HG03103 (cell line): ENCODE results near the gene FAM110D.

Source experiments
- ATAC-seq: cut with Tn5 transposase; IDR thresholded peaks from one replicate; pipeline ENCODE4 v1.9.1; 2021; ENCODE audit warnings: low read depth; ENCODE audit not compliant: unreplicated experiment

The FAM110D gene

DNA sequence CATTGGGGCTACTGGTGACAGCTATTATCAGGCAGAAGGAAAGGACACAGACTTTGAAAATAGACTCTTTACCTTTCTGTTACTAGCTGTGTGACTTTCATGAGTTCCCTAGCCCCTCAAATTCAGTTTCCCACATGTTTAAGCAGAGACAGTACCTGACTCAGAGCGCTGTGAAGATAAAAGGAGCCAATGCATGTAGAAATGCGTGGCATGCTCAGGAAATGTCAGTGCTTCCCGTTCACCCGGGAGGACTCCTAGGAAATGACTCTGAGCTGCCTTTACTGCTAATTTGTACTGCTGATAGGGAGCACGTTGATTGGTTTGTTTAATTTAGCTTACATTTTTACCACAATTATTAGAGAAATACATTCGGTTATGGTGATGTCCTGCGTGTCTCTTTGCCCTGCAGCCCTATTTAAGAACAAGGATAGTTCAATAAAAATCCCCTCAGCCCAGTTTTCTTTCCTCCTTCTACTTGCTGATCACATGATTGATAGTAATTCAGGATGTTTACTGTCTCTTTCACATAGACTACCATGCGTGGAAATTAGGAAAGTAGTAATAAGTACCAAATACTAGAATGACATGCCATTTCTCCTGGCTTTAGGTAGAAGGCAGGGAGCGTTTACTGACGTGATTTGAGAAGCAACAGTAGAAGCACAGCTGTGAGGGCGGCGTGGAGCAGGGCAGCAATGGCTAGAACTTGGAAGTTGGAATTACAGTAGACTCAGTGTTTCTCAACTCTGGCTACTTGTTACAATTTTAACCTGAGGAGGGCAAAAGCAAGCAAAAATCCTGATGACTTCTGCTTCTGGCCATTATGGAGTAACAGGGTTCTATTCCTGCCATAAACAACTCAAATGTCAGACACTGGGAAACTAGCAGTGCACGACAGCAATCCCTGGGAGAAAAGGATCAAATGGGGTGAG is 31.4 kb upstream of the FAM110D start:
- ATAC-seq: no peak

DNA sequence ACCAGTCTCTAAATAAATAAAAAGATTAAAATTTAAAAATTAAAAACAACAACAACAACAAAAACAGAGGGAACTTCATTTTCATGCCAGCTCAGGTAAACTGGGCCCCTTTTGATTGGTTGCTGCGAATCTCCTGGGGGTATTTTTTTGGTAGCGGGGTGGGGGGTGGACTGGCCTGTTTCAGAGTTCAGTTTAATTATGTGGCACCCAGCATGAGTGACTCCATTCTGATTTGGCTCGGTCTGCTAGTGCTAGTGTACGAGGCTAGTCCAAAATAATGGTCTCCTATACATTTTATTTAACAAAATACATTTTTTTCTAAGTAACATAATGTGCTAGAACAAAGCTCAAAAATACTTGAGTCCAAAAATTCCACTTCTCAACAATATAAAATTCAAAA is 29.1 kb upstream of the FAM110D start:
- ATAC-seq: no peak

DNA sequence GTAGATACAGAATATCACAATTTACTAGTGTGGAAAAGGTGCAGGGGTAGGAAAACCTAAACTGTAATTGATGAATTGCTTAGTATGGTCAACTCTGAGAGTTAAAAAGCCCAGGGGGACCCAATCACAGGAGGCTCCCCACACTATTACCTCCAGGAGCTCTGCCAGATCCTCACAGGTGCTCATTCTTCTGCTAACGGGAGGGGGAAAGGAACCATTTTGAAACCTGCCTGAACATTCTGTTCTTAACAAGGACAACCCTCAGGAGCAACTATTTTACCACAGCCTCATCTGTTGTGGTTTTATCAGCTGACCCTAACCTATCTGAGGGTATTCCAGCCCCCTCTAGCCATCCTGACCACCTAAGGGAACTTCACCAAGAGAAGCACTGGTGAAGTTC is 28.2 kb upstream of the FAM110D start:
- no peak for ATAC-seq

DNA sequence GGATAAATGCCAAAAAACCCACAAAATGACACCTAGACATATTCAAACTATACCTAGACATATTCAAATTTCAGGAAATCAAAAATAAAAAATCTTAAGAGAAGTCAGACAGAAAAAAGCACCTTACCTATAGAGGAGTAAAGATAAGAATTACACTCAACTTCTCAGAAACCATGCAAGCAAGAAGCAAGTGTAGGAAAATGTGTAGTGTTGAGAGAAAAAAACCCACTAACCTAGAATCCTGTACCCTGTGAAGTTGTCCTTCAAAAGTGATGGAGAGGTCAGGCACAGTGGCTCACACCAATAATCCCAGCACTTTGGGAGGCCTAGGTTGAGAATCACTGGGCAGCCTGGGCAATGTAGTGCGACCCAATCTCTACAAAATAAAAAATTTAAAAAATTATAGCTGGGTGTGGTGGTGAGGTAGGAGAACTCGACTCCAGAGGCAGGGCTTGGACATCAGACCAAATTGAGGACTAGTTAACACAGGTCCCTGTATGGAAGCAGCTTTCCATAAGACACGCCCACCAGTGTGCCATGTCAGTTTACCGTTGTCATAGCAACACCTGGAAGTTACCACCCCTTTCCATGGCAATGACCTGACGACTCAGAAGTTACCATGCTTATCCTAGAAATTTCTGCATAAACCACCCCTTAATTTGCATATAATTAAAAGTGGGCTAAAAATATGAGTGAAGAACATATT is 26.6 kb upstream of the FAM110D start:
- no peak for ATAC-seq

DNA sequence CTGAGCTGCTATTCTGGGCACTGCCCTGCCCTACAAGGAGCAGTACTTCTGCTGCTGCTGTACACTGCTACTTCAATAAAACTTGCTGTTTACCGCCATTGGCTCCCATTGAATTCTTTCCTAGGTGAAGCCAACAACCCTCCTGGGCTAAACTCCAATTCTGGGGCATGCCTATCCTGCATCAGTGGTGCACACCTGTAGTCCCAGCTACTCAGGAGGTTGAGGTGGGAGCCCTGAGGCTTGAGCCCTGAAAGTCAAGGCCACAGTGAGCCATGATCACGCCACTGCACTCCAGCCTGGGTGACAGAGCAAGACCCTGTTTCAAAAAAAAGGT is 26.1 kb upstream of the FAM110D start:
- no peak for ATAC-seq

DNA sequence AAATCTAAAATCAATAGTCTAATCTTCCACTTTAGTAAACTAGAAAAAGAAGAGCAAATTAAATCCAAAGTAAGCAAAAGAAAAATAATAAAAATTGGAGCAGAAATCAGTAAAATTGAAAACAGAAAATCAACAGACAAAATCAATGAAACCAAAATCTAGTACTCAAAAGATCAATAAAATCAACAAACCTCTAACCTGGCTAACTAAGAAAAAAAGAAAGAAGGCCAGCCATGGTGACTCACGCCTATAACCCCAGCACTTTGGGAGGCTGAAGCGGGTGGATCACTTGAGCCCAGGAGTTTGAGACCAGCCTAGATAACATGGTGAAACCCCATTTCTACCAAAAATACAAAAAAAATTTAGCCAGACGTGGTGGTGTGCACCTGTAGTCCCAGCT is 24.4 kb upstream of the FAM110D start:
- ATAC-seq: no peak

DNA sequence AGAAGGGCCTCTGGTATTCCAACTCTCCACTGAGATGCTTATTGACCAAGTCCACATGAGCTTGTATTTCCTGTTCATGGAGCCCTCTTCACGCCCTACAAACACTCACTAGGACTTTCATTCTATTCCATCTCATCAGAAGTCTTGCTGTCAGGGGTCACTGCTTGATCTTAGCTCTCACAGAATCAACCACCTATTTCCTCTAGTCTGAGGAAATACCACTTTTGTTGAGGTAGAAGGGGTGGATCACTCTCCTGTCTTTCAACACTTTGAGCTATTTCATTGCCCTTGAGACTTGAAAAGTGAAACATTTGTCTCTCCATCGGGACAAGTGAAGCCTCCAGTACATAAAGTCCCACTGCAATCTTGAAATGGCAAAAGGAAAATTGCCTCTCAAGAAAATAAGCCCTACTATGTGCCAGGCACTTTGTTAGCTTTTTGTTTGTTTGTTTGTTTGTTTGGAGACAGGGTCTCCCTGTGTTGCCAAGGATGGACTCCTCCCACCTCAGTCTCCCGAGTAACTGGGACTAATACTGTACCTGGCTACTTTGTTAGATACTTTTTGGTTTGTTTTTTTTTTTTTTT is 19.8 kb upstream of the FAM110D start:
- no peak for ATAC-seq

DNA sequence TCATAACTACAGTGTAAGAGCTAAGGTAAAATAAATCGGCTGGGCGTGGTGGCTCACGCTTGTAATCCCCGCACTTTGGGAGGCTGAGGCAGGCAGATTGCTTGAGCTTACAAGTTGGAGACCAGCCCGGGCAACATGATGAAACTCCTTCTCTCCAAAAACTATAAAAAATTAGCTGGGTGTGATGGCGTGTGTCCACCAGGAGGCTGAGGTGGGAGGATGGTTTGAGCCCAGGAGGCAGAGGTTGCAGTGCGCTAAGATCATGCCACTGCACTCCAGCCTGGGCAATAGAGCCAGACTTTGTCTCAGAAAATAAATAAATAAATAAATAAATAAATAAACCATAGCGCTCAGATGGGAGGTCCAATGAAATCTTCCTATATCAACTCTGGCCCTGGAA is 16.7 kb upstream of the FAM110D start:
- no peak for ATAC-seq

DNA sequence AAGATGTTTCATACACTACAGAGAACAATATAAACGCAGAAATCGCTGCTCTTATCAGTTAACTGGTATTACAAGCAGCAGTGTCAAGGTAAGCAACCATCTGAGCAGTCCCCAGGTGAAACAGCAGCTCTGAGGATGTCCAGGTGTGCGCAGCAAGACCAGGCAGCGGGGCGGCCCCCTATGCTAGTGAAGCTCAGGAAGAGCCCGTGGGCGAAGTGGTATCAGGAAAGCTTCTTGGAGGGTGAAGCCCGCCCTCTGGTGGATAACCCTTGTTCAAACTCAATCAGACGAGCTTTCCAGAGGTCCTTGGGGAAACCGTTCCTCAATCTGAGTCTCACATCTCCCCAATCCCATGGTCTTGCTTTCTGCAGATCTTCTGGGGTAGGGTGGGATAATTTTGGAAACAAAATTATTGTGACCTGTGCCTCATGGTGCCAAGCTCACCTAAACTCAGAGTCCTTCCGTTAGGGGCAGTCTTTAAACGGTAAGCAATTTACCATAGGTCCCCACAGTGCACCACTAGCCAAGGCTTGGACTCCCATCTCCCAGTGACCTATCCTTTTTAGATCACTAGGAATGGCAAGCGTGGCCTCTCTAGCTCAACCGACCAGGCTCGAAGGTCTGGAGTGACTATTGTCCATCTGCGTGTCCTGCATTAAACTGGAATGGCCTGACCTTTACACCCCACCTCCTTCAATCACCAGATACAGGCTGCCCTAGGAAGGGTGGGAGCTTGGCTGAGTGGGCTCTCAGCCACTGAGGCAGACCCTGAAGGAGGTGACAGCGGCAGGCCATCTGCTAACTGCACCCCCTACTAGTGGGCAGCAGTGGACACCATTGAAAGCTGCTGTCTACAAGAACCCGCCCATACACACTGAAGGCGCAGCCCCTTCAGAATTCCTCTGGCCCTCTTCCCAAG is 13.6 kb upstream of the FAM110D start:
- ATAC-seq: no peak

DNA sequence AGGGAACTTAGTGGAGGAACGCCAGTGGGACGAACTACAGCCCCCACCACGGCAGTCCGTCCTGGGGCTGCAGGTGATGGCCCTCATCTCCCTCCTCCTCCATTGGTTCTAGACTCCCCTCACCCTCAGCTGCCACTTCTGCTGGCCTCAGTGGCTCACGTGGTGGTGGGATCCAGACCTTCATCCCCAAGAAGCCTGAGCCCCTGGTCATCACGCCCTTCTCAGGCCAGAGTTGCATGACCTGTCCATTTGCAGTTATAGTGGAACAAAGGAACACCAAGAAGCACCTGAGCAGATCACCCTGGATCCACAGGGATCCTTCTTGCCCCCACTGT is 13.0 kb upstream of the FAM110D start:
- no peak for ATAC-seq

DNA sequence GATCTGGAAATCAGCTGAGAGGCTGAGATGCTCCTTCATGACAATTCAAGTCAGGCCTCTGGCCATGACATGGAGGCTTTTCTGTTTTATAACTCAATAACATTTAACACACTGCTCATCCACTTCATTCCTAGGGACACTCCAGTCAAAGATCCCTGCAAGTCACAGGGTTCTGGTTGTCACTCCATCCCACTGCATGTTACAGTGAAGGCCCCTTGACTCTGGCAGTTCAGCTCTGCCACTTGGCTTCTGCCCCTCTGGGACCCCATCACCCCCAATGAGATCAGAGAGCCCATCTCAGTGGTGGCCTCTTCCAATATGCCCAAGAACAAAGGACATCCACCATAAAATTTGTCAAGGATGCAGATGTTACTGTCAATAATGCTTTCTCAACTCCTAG is 10.0 kb upstream of the FAM110D start:
- ATAC-seq: no peak

DNA sequence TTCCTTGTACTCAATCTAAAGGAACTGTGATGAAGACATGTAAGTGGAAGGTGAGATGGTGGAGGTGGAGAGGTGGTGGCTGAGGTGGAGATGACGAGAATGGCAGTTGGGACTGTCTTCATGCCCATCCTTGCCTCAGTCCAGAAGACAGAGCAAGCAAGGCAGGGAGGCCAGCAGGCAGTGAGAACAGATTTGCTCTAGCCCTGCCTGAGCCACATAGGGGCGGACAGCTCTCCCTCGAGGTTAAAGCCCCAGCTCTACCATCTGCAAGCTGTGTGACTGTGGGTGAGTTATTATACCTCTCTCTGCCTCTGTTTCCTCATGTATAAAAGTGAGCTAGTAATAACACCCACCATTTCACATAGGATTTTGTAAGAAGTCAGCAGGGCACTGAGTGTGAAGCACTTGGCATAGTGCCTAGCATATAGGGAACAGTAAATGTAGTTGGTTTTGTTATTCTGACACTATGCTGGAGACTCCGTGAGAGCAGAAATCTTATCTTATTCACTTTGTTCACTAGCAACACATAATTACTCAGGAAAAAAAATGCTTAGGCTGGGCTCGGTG is 4.8 kb upstream of the FAM110D start:
- no peak for ATAC-seq

DNA sequence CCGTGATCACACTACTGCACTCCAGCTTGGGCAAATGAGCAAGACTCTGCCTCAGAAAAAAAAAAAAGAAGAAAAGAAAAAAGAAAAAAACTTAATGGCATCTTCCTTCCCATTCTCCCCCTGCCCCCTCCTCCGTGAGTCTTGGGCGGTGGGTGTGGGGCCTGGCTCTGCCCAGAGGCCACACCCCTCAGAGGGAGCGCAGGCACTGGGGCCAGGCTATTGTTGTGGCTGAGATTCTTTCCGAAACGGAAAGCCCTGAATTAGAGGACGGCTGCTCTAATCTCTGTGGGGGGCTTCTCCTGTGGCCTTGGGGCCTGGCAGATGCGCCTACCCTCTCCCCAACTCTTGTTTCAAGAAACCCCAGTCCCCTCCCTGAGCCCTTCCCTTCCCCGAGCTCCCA is 4.1 kb upstream of the FAM110D start:
- ATAC-seq: no peak

DNA sequence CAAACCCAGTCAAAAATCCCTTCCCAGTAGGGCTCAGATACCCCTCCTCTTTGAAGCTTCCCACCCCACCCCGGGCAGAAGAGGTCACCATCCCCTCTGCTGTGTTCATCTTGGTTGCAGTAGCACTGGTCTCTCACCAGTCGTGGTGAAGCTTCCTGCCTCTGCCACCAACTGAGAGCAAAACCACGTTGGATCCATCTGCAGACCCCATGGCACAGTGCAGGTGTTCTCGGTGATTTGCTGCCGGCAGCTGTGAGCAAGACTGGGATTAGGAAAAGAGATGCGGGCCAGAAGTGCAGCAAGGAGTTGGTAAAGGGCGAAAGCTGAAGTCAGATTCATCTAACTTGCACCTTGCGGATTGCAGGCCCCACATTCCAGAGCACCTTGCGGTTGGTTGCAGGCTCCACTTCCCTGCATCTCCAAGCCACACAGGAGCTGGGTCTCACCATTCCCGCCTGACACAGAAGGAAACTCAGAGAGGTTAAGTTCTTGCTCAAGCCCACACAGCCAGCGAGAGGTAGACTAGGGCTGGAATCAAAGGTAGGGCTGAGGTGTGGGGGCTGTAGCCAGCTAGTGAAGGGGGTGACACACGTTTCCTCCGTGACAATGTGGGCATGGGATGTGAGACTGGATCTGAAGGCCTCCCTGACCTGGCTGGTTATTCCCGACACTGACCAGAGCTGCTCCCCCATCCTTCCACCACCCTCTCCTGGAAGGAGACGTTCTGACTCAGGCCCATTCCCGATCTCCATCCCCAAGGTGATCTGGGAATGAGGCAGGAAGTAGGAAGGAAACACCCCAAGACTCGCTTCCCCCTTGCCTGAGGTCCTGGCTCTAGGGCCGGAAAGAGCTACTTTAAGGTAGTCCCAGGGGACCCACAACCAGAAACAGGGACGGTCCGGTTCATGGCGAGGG is 3.3 kb upstream of the FAM110D start:
- ATAC-seq: no peak

DNA sequence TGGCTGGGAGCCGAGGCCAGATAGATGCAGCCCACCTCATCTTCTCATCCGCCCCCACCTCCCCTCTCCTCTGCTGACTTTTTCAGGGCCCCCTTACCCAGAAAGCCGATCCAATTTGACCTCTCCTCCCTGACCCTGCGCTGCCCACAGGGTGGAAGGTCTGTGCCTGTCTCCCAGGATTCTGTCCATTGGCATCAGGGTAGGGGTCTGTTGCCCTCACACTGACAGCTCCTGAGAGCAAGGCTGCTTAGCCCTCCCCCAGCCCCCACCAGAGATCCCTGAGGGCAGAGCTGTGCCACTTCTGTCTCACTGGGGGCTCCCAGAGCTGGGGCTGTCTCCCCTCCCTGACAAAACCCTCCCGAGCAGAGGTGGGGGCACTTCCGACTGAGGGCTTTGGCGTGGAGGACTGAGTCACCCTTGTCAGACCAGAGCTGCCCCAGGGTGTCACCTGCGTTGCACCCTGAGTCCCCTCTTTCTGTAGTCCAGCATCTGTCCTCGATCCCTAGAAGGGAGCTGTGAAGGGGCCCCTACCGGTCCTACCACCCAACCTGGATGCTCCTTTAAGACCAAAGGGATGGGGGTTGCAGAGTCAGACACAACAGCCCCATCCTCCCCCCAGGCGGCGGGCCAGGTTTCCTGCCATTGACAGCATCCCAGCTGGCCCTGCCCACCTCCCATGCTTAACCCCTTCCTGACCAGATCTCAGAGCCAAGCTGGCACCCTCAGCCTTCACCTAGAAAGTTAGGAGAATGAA is 2.4 kb upstream of the FAM110D start:
- no peak for ATAC-seq

DNA sequence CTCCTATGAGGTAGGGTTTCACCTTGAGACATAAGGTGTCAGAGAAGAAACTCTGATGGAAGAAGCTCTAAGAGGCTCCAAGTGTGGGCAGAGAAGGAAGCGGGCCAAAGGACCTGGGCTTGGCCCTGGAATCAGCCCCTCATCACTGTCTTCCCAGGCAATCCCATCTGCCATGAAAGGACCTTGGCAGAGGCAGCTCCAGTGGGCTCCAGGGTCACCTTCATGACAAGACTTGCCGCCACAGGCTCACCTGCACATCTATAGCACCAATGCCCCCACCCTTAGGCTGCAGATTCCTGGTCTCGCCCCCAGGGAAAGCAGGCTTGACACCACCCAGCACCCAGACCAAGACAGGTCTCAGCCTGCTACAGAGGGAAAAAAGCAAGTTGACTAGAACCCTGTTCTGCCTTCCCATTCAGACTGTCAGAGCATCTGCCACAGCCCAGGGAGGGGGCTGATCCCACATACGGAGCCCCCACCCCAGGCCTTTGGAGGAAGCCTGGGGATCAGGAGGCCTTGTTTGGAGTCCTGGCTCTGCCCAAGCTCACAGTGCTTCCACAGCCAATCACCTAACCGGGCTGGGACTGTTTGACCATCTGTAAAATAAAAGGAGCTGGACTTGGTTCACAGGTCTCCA is 490 bp upstream of the FAM110D start:
- ATAC-seq: no peak

DNA sequence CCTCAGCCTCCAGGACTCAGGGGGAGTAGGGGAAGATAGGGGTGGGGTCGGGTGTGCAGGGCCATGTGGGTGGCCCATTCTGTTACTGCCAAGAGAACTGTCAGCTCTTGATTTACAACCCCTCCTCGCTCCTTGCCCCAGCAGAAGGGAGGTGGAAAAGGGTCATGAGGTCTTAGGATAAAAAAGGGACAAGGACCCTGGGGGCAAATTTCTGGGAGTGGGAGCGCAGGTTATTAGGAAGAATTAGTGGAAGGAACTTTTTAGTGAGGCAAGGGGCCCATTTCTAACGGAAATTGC is 812 bp downstream of the FAM110D start:
- ATAC-seq: no peak

DNA sequence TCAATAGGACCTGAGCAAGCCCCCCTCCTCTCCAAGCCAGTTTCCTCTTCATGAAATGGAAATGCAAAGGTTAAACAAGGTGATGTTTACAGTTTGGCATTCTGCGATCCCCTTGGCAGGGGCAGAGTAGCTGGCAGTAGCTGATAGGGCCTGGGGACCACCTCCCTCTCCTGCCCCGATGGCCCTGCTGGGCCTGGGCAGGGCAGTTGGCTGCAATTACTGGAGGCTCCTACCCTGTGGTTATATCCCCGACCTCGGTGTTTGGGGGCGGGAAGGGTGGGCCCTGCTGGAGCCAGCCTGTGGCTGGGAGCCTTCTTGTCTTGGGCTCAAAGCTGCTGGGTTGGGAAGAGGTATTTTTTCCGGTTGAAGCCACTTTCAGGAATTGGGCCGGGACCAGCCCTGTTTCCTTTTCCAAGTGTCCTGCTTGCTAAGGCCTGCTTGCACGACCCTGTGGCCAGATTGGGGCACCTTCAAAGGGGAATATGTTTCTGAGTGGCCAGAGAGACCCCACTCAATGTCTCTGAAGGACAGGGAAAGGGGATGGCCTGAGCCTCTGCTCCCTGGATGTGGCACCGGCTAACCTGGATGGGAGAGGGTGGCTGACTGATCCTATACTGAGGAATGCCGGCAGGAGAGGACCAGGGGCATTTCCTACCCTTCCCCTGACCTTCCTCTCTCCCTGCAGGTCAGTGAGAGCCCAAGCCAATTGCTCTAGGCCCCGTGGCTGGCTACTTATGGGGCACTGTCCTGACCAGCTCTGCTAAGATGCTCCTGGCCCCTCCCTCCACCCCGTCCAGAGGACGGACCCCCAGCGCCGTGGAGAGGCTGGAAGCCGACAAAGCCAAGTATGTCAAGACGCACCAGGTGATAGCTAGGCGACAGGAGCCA is 1.9 kb downstream of the FAM110D start:
- no peak for ATAC-seq
